MCF 10A (cell line): ENCODE data around the gene PNRC1. TPM values are rescaled to one million over a fixed set of nuclear protein-coding genes. Genes with fewer than 3 reads are reported as not detected.

Experiments used
- BruUV-seq: library from RNA; stranded (reverse); fragments of 400-500 nt; replicated peaks from 2 replicates; lab custom pipeline; 2021; lab: Mats Ljungman, UMichigan
- CTCF ChIA-PET: fragments of 300-600 bp; sonication (Branson Sonifier 250); formaldehyde crosslinking; extraction: SDS; loops from one replicate; lab custom pipeline; 2021; ENCODE audit warnings: antibody characterized with exemption, inconsistent platforms; lab: Yijun Ruan, JAX
- POLR2A ChIA-PET: fragments of 300-600, 350-650 bp; sonication (Branson Sonifier 250); formaldehyde crosslinking; extraction: SDS; loops from one replicate; lab custom pipeline; 2020; ENCODE audit warnings: antibody characterized with exemption, inconsistent platforms; lab: Yijun Ruan, JAX
- DNase-seq: peaks from one replicate; pipeline ENCODE4 v3.0.0-alpha.2; 2018; ENCODE audit not compliant: unreplicated experiment
- H3K27ac Mint-ChIP-seq: one replicate; pipeline ENCODE4 v1.8.0; 2022; ENCODE audit warnings: mild to moderate bottlenecking, low read depth, mixed read lengths; ENCODE audit not compliant: unreplicated experiment
- H3K27me3 Mint-ChIP-seq: one replicate; pipeline ENCODE4 v1.8.0; 2022; ENCODE audit warnings: mixed read lengths; ENCODE audit not compliant: insufficient read depth, unreplicated experiment
- H3K36me3 Mint-ChIP-seq: one replicate; pipeline ENCODE4 v1.8.0; 2022; ENCODE audit warnings: mild to moderate bottlenecking, moderate library complexity, mixed read lengths; ENCODE audit not compliant: insufficient read depth, unreplicated experiment
- H3K4me1 Mint-ChIP-seq: one replicate; pipeline ENCODE4 v1.8.0; 2022; ENCODE audit warnings: mixed read lengths; ENCODE audit not compliant: insufficient read depth, unreplicated experiment
- H3K4me3 Mint-ChIP-seq: one replicate; pipeline ENCODE4 v1.8.0; 2022; ENCODE audit warnings: mild to moderate bottlenecking, moderate library complexity, mixed read lengths; ENCODE audit not compliant: unreplicated experiment
- H3K9me3 Mint-ChIP-seq: one replicate; pipeline ENCODE4 v1.8.0; 2022; ENCODE audit warnings: mixed read lengths; ENCODE audit not compliant: unreplicated experiment
- intact Hi-C: fragments of 100-400 bp; cut with micrococcal nuclease; formaldehyde crosslinking; loops from 2 replicates; pipeline ENCODE4 v1.14.1; 2022
- total RNA-seq: library from RNA; stranded (reverse); gene quantifications from 2 replicates; pipeline ENCODE4 v1.2.3, GENCODE V29; 2022
- TF ChIP-seq, protein P1 (sequence below): fragments of 200-600 bp; IDR thresholded peaks from one replicate; pipeline ENCODE4 v1.8.0; 2022; ENCODE audit warnings: antibody characterized with exemption, mild to moderate bottlenecking; ENCODE audit not compliant: unreplicated experiment

Gene PNRC1
- total RNA-seq, 1 experiment from 2014 or later: 158 TPM

DNA sequence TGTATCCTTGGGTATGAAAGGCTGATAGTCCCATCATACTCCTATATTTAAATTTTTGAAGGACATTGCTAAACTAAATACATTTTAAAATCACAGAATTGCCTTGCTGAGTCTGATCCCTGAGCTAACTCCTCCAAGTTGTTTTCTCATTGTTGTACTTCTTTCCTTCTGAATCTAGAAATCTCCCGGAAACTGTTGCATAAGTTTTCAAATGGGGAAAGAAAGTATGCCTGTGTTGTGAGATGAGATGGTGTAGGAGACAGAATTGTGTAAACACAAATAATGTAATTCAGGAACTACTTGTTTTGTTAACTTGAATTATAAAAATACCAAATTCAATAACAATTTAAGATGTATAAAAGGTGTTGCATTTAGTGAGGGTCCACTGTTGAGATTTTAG, 7.3 kb downstream of the PNRC1 start:
- no TSS peak for BruUV-seq
- TF ChIP-seq, protein P1, sequence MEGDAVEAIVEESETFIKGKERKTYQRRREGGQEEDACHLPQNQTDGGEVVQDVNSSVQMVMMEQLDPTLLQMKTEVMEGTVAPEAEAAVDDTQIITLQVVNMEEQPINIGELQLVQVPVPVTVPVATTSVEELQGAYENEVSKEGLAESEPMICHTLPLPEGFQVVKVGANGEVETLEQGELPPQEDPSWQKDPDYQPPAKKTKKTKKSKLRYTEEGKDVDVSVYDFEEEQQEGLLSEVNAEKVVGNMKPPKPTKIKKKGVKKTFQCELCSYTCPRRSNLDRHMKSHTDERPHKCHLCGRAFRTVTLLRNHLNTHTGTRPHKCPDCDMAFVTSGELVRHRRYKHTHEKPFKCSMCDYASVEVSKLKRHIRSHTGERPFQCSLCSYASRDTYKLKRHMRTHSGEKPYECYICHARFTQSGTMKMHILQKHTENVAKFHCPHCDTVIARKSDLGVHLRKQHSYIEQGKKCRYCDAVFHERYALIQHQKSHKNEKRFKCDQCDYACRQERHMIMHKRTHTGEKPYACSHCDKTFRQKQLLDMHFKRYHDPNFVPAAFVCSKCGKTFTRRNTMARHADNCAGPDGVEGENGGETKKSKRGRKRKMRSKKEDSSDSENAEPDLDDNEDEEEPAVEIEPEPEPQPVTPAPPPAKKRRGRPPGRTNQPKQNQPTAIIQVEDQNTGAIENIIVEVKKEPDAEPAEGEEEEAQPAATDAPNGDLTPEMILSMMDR: no peak
- Mint-ChIP-seq H3K27me3 (no peaks in the 10 kb centered on the region), H3K27ac (no peak overlapping the region), H3K36me3 (peaks cover 64% of the 10 kb centered on the region), H3K4me1 (peaks cover 35% of the 10 kb centered on the region), H3K9me3 (no peaks in the 10 kb centered on the region), H3K4me3 (no peak overlapping the region)
- ChIA-PET CTCF (interaction anchor here (0.8 to 6.9 kb wide), 2 partner anchors 105 to 284 kb away, joined by 3 to 60 read pairs; no protein-coding TSS in a partner anchor), POLR2A (interaction anchor here (0.6 to 12.6 kb wide), 9 partner anchors 8 to 124 kb away, joined by 3 to 573 read pairs (median 5); partner anchors contain the start of gene RNGTT)
- intact Hi-C loops: no loop called here
- no peak for DNase-seq

DNA sequence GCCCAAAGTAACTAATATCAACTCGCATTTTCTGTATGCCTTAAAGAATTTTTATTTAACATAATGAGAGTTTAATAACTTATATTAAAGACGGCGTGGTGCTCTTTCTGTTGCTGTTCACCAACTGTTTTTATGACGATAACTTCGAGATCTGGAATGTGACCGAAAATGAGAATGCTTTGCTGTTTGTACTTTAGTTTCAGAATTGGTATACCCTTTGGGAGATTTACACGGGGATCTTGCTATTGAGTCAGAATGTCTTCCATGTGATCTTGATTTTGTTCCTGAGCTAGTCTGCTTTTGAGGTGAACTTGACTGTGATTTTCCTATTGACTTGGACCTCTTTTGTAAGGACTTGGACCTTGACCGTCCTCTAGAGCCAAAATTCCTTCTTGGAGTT, 17.9 kb downstream of the PNRC1 start:
- no peaks in the 10 kb centered on the region for H3K27me3 Mint-ChIP-seq
- CTCF ChIA-PET: interaction anchor here (0.6 to 1.0 kb wide), 3 partner anchors 27 to 273 kb away, joined by 3 read pairs; no protein-coding TSS in a partner anchor
- BruUV-seq: no TSS peak
- intact Hi-C loops: no loop called here
- H3K4me3 Mint-ChIP-seq: no peak overlapping the region
- H3K4me1 Mint-ChIP-seq: no peaks in the 10 kb centered on the region
- no peaks in the 10 kb centered on the region for H3K36me3 Mint-ChIP-seq
- POLR2A ChIA-PET: interaction anchor here (0.7 to 2.5 kb wide), 6 partner anchors 10 to 152 kb away, joined by 3 to 19 read pairs (median 4); partner anchors contain the start of gene PNRC1
- TF ChIP-seq, protein P1: no peak
- no peaks in the 10 kb centered on the region for H3K9me3 Mint-ChIP-seq
- no peak for DNase-seq
- no peak overlapping the region for H3K27ac Mint-ChIP-seq

DNA sequence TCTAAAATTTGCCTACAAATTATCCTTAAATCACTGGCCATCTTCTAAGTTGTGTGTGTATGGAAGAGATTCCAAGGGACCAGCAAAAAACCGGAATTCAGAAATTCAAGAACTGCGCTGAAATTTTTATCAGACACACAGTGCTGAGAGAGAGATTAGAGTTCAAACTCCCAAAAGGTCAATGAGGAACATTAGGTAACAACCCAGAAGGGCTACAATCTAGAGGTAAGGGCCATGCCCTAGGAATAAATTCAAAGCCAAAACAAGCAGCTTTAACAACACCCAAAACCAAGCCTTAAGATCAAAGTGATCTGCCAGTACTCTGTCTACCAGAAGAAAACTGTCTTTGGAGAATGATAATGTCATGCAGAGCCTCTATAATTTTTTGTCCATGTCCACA, 19.6 kb downstream of the PNRC1 start:
- no TSS peak for BruUV-seq
- TF ChIP-seq, protein P1: no peak
- Mint-ChIP-seq H3K4me1 (no peaks in the 10 kb centered on the region), H3K27me3 (no peaks in the 10 kb centered on the region), H3K4me3 (no peak overlapping the region), H3K36me3 (no peaks in the 10 kb centered on the region), H3K9me3 (no peaks in the 10 kb centered on the region), H3K27ac (no peak overlapping the region)
- ChIA-PET POLR2A (interaction anchor here (0.7 to 2.5 kb wide), 5 partner anchors 10 to 322 kb away, joined by 3 to 19 read pairs (median 3); no protein-coding TSS in a partner anchor), CTCF (no interaction called here)
- intact Hi-C loops: no loop called here
- no peak for DNase-seq

DNA sequence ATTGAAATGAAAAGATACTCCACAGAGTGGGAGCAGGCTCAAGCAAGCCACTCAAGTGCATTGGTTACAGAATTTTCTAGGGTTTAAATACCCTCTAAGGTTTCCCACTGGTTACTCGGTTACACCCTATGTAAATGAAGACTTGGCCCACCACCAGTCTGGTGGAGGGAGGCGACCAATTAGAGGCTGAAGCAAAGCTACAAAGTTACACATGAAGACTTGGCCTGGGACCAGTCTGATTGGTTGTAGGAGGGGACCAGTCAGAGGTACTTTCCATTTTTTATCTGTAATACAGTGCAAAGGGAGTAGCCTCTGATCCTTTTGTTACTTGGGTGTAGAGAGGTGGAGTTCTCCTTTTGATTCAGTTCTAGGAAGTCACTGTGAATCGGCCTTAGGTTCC, 29.7 kb downstream of the PNRC1 start:
- no TSS peak for BruUV-seq
- Mint-ChIP-seq H3K27me3 (no peaks in the 10 kb centered on the region), H3K9me3 (no peaks in the 10 kb centered on the region), H3K36me3 (no peaks in the 10 kb centered on the region), H3K27ac (no peak overlapping the region), H3K4me3 (no peak overlapping the region), H3K4me1 (no peaks in the 10 kb centered on the region)
- CTCF ChIA-PET: interaction anchor here (1.2 kb wide), 1 partner anchor 13 kb away, joined by 3 read pairs; no protein-coding TSS in a partner anchor
- DNase-seq: no peak
- intact Hi-C loops: no loop called here
- TF ChIP-seq, protein P1: no peak
- POLR2A ChIA-PET: interaction anchor here (1.6 kb wide), 1 partner anchor 11 kb away, joined by 4 read pairs; no protein-coding TSS in a partner anchor
